Skeletal muscle tissue (tissue), 4 donors: ENCODE measurements around the gene PTGDR. TPM values are rescaled to one million over a fixed set of nuclear protein-coding genes. Genes with fewer than 3 reads are reported as not detected.

Source experiments
- H3K27ac ChIP-seq: one replicate; pipeline ENCODE4 v1.7.0; 2013; ENCODE audit warnings: mild to moderate bottlenecking, low read depth, low read length, inconsistent platforms
- H3K27me3 ChIP-seq, 3 donors: one replicate each; pipeline ENCODE4 v1.7.0; 2013; ENCODE audit warnings: low read length in 3 of 3; ENCODE audit not compliant: control insufficient read depth in 3 of 3, insufficient read depth in 3 of 3
- H3K36me3 ChIP-seq, 3 donors: one replicate each; pipeline ENCODE4 v1.7.0; 2013; ENCODE audit warnings: low read length in 3 of 3; ENCODE audit not compliant: control insufficient read depth in 3 of 3, insufficient read depth in 3 of 3
- H3K4me1 ChIP-seq, 3 donors: one replicate each; pipeline ENCODE4 v1.7.0; 2013; ENCODE audit warnings: low read length in 3 of 3, mild to moderate bottlenecking in 3 of 3; ENCODE audit not compliant: control insufficient read depth in 3 of 3, insufficient read depth in 3 of 3
- H3K4me3 ChIP-seq, 3 donors: one replicate each; pipeline ENCODE4 v1.7.0; 2013; ENCODE audit warnings: low read length in 3 of 3
- H3K9ac ChIP-seq, 3 donors: one replicate each; pipeline ENCODE4 v1.7.0; 2013; ENCODE audit warnings: low read length in 3 of 3, mild to moderate bottlenecking in 3 of 3, moderate library complexity in 2 of 3, low read depth in 1 of 3
- H3K9me3 ChIP-seq, 3 donors: one replicate each; pipeline ENCODE4 v1.7.0; 2013; ENCODE audit warnings: low read length in 3 of 3; ENCODE audit not compliant: control insufficient read depth in 3 of 3
- total RNA-seq: library from RNA; depleted of rRNA; stranded (reverse); fragments of >200 nt; gene quantifications from one replicate; pipeline ENCODE4 v1.2.3, GENCODE V29; 2014
- donor health status: Osteomylitis.

The PTGDR gene, protein sequence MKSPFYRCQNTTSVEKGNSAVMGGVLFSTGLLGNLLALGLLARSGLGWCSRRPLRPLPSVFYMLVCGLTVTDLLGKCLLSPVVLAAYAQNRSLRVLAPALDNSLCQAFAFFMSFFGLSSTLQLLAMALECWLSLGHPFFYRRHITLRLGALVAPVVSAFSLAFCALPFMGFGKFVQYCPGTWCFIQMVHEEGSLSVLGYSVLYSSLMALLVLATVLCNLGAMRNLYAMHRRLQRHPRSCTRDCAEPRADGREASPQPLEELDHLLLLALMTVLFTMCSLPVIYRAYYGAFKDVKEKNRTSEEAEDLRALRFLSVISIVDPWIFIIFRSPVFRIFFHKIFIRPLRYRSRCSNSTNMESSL
- total RNA-seq: under 0.01 TPM

DNA sequence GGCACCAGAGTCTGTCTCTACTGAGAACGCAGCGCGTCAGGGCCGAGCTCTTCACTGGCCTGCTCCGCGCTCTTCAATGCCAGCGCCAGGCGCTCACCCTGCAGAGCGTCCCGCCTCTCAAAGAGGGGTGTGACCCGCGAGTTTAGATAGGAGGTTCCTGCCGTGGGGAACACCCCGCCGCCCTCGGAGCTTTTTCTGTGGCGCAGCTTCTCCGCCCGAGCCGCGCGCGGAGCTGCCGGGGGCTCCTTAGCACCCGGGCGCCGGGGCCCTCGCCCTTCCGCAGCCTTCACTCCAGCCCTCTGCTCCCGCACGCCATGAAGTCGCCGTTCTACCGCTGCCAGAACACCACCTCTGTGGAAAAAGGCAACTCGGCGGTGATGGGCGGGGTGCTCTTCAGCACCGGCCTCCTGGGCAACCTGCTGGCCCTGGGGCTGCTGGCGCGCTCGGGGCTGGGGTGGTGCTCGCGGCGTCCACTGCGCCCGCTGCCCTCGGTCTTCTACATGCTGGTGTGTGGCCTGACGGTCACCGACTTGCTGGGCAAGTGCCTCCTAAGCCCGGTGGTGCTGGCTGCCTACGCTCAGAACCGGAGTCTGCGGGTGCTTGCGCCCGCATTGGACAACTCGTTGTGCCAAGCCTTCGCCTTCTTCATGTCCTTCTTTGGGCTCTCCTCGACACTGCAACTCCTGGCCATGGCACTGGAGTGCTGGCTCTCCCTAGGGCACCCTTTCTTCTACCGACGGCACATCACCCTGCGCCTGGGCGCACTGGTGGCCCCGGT is at the start of gene PTGDR:
PTGDR (plus strand) TSS at position 198 of the 778 bp plus-strand sequence; CDS start at position 315, 117 bp downstream.
- H3K27ac ChIP-seq: peak within 1 kb of the TSS; percentile 28
- H3K4me1 ChIP-seq: peaks cover 8 to 30% (median 24%) of the 10 kb centered on the region in 3 donors
- H3K9ac ChIP-seq: peak within 1 kb of the TSS; percentile 5 to 57 (median 32)
- H3K27me3 ChIP-seq: peaks cover 12 to 23% (median 17%) of the 10 kb centered on the region in 3 donors
- no peaks in the 10 kb centered on the region for H3K36me3 ChIP-seq
- H3K4me3 ChIP-seq: peak within 1 kb of the TSS; percentile 65 to 72 (median 66)
- no peaks in the 10 kb centered on the region for H3K9me3 ChIP-seq

DNA sequence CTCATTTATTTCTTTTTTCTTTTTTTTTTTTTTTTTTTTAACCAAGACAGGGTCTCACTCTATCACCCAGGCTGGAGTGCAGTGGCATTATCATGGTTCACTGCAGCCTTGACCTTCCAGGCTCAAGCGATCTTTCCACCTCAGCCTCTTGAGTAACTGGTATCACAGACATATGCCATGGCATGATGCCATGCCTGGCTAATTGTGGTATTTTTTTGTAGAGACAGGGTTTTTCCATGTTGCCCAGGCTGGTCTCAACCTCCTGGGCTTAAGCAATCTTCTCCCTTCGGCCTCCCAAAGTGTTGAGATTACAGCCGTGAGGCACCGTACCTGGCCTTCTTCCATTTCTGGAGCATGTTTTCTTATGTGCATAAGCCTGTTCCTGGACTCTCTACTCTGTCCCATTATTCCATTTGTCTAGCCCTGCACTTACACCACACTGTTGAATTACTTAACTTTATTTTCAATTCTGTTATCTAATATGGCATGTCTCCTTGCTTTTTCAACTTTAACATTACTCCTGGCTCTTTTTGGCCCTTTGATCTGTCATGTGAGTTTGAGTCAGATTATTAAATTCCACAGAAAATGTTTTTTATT is 47.9 kb upstream of the PTGDR start:
- Histone ChIP-seq H3K27ac (no peak overlapping the region), H3K9ac (no peak overlapping the region), H3K9me3 (no peaks in the 10 kb centered on the region), H3K27me3 (no peaks in the 10 kb centered on the region), H3K4me1 (no peaks in the 10 kb centered on the region), H3K36me3 (no peaks in the 10 kb centered on the region), H3K4me3 (no peak overlapping the region)

DNA sequence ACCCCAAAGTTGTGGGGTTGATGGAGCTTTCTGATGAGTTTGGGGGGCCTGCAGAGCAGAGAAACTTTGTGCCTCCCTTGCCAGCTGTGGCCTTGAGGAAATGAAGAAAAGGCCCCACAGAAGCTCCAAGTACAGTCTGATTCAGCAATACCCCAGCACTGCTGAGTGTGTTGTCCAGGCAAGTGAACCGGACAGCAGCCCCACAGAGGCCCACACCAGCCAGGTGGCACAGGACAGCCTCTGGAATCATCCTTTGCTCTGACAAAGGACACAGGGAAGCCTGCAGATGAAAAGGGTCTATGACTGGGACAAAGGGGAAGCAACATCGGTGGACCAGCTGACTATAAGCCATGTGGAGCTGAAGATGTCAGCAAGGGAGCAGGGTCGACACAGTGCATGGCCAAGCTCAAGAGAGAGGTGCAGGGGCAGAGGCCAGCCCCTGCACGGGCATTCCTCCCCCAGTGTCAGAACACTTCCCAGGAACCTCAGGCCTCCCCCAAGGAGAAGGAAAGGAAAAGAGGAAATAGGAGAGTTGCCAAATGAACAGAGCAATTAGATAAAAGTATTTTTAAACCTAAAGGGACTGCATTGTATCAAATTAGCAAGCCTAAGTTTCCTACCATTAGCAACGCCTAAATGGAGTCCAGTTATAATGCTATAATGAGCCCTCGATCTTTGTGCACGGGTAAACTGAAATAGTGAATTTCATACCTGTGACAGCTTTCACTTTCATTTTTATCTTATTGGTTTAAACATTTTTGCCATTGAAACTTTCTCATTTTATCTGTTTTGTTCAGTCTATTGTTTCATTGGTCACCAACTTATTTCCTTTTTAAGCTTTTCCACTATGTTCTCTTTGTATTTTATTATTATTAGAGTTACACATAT is 46.3 kb upstream of the PTGDR start:
- H3K27ac ChIP-seq: no peak overlapping the region
- no peaks in the 10 kb centered on the region for H3K36me3 ChIP-seq
- H3K9ac ChIP-seq: peak overlapping the region in 1 of 3 donors; percentile 8
- no peaks in the 10 kb centered on the region for H3K27me3 ChIP-seq
- H3K4me1 ChIP-seq: no peaks in the 10 kb centered on the region
- H3K4me3 ChIP-seq: peak overlapping the region in 2 of 3 donors; percentile 26 to 31
- no peaks in the 10 kb centered on the region for H3K9me3 ChIP-seq

DNA sequence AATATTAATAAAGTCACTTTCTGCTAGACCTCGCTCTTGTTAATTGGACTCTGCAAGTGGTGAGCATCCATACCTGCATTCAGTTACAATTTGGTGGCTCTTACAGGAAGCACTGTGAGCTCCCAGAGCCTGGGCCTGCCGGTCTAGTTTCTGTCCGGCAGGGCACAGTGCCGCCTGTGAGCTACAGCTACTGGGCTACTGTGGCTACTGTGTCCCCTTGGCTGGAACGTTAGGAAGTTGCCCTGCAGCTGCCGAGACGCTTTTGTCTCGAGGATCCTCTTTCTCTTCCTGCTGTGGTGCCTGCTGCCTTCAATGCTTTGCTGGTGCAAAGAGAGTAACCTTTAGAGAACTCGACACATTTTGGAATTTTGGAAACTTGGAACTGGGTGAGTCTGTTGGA is 44.6 kb upstream of the PTGDR start:
- Histone ChIP-seq H3K9me3 (no peaks in the 10 kb centered on the region), H3K4me3 (no peak overlapping the region), H3K36me3 (no peaks in the 10 kb centered on the region), H3K27ac (no peak overlapping the region), H3K9ac (no peak overlapping the region), H3K4me1 (no peaks in the 10 kb centered on the region), H3K27me3 (no peaks in the 10 kb centered on the region)

DNA sequence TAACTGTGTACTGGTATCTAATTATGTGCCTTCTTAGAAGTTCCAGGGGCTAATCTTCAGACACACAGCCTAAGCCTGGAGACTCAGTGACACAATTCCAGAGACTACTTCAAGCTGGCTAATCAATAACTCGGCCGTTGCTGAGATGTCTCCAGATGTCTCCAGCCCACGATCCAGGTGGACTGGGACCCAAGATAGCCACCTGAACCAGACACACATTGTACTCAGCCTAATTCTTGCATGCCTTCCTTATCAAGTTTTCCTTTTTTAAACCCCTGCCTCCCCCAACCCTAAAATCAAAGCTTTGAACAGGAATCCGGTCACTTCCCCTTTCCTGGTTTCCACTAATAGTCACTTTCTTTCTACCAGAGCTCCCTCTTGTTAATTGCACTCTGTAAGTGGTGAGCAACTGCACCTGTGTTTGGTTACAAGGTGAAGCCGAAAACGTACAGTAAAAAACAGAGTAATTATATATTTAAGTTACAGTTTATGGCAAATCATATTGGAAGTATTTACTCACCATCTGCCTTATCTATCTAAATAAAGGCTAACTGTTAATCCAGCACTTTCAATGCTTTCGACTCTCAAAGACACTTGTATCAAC is 39.8 kb upstream of the PTGDR start:
- Histone ChIP-seq H3K27ac (no peak overlapping the region), H3K4me1 (no peaks in the 10 kb centered on the region), H3K4me3 (no peak overlapping the region), H3K27me3 (no peaks in the 10 kb centered on the region), H3K9me3 (no peaks in the 10 kb centered on the region), H3K36me3 (no peaks in the 10 kb centered on the region), H3K9ac (no peak overlapping the region)

DNA sequence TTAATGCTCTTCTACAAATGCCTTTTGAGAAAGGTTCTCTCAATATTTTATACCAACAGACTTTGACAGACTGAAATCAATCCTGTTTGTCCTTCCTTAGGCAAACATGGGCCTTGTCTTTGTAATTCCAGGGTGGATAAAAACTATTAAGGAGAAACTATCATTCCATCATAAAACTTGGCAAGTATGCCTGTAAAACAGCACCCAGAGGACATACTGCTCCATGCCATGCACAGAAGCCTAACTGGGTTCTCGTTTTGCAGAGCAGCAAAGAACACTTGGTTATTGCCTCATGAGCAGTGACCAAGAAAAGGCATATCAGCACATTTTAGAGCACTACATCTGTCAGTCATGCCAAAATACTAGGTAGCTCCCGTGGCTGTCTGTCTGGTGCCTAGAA is 33.8 kb upstream of the PTGDR start:
- Histone ChIP-seq H3K9ac (no peak overlapping the region), H3K9me3 (no peaks in the 10 kb centered on the region), H3K27ac (no peak overlapping the region), H3K4me3 (no peak overlapping the region), H3K36me3 (no peaks in the 10 kb centered on the region), H3K4me1 (no peaks in the 10 kb centered on the region), H3K27me3 (no peaks in the 10 kb centered on the region)

DNA sequence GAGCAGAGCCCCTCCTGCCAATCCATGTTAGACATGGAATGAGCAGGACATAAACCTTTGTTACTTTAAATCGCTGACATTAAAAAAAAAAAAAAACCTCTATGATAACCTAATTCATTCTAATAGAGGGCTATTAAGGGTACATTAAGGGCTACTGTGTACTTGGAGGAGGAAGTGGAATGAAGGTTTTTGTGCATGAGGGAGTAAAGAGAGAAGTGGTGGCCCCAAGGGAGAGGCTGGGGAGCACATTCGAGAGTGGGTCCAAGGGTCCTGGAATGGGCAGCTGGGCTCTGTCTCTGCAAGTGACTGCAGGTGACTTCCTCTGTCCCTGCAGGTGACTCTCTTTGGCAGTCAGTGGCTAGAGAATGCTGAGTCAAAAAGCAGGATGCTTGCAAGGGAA is 32.1 kb upstream of the PTGDR start:
- Histone ChIP-seq H3K4me3 (no peak overlapping the region), H3K9ac (no peak overlapping the region), H3K27me3 (no peaks in the 10 kb centered on the region), H3K9me3 (no peaks in the 10 kb centered on the region), H3K4me1 (no peaks in the 10 kb centered on the region), H3K36me3 (no peaks in the 10 kb centered on the region), H3K27ac (no peak overlapping the region)

DNA sequence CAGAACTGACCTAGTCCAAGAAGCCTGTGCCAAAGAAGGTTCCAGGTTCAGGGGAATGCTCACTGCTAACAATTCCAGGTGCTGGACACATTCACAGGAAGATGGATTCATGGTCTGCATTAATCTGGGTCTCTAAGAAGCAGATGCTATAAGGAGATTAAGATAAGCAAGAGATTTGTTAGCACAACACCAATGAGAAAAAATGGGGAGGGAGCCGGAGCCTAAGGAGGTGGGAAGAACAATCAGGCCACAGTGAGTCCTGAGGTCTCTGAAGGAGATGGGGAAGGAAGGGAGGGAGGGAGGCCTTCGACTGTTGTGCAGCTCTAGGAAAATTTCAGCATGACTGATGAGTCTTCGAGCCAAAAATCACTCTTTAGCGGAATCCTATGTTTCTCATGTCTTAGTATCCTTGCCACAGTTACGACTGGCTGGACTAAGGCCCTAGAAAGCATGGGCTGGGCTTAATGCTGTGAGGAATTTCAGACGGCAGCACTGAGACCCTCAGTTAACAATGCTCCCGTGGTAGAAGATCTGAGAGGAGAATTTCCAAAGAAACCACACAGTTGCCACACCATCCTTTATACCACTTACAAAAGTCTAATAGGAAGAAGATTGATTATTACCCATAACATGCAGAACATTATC is 31.5 kb upstream of the PTGDR start:
- Histone ChIP-seq H3K9me3 (no peaks in the 10 kb centered on the region), H3K9ac (no peak overlapping the region), H3K27ac (no peak overlapping the region), H3K4me1 (no peaks in the 10 kb centered on the region), H3K27me3 (no peaks in the 10 kb centered on the region), H3K36me3 (no peaks in the 10 kb centered on the region), H3K4me3 (no peak overlapping the region)

DNA sequence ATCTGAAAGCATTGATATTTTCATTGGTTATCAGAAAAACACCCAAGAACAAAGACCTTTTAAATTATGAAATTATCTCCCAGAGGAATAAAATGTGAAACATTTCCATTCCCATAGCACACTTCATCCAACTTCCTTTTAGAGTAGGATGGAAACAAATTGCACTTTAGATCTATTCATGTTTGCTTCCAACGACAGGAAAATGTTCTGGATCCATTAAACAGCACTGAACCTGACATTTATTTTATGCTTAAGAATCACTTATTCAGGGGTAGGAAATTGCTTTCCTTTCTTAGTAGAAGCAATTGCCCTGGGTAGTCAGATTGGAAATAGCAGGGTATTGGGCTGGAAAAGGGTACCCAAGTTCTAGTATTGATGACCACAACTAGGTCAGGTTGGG is 28.8 kb upstream of the PTGDR start:
- Histone ChIP-seq H3K27ac (no peak overlapping the region), H3K4me1 (no peaks in the 10 kb centered on the region), H3K4me3 (no peak overlapping the region), H3K9me3 (no peaks in the 10 kb centered on the region), H3K9ac (no peak overlapping the region), H3K27me3 (no peaks in the 10 kb centered on the region), H3K36me3 (no peaks in the 10 kb centered on the region)
